ENCODE results near the gene ITGB4.

DNA sequence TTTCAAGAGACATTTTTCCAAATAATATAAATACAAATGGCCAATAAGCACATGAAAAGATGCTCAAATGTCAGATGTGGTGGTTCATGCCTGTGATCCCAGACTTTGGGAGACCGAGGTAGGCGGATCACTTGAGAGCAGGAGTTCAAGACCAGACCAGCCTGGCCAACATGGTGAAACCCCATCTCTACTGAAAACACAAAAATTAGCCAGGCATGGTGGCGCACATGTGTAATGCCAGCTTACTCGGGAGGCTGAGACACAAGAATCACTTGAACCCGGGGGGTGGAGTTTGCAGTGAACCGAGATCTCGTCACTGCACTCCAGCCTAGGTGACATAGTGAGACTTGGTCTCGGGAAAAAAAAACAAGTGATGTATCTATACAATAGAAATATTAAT lies 46.6 kb downstream of the ITGB4 start:
- TF ChIP-seq POLR2A (IDR thresholded peaks at IDR 0.05; ENCODE audit: low read length) (no peak), MAFK (IDR thresholded peaks at IDR 0.05; ENCODE audit: partially characterized antibody) (no peak), NFE2L2 (conservative IDR thresholded peaks at IDR 0.05; ENCODE audit: low read length) (no peak)
- TF ChIP-seq, protein P1, sequence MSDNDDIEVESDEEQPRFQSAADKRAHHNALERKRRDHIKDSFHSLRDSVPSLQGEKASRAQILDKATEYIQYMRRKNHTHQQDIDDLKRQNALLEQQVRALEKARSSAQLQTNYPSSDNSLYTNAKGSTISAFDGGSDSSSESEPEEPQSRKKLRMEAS (IDR thresholded peaks at IDR 0.05), result no peak
- TF ChIP-seq, protein P2, sequence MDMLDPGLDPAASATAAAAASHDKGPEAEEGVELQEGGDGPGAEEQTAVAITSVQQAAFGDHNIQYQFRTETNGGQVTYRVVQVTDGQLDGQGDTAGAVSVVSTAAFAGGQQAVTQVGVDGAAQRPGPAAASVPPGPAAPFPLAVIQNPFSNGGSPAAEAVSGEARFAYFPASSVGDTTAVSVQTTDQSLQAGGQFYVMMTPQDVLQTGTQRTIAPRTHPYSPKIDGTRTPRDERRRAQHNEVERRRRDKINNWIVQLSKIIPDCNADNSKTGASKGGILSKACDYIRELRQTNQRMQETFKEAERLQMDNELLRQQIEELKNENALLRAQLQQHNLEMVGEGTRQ (IDR thresholded peaks at IDR 0.05), result no peak
